Urothelium cell line (cell line): ENCODE results near the gene RALGPS2.
"Not testable (repeated sequence)": the region's sequence is repeated elsewhere in the genome, so short reads cannot be mapped to it uniquely, and the experiment has no call there.

ENCODE experiments used
- DNase-seq: peaks from one replicate; pipeline ENCODE4 v3.0.0; 2011; ENCODE audit warnings: low spot score, mixed read lengths
- FAIRE-seq: peaks from 2 replicates; lab custom pipeline; 2011; peaks lifted over from hg19 to GRCh38; lab: Jason Lieb, UNC

Gene RALGPS2

GRCh38 chr1:178774263-178774662 lies 49.2 kb downstream of the RALGPS2 start:
- no peak for DNase-seq
- FAIRE-seq = no peak

- no peak for DNase-seq
- FAIRE-seq = no peak
These were observed 51.5 kb downstream of the RALGPS2 start for GRCh38 chr1:178776553-178776952.

- FAIRE-seq = no peak
- DNase-seq = no peak
These were observed 56.7 kb downstream of the RALGPS2 start for GRCh38 chr1:178781533-178782330.

GRCh38 chr1:178784131-178784536 lies 59.1 kb downstream of the RALGPS2 start:
- DNase-seq = no peak
- no peak for FAIRE-seq

GRCh38 chr1:178792394-178792793 lies 67.3 kb downstream of the RALGPS2 start:
- DNase-seq (no peak), FAIRE-seq (no peak)

GRCh38 chr1:178796013-178796412 lies 71.0 kb downstream of the RALGPS2 start:
- DNase-seq = no peak

GRCh38 chr1:178797590-178797989 lies 72.5 kb downstream of the RALGPS2 start:
- no peak for DNase-seq
- no peak for FAIRE-seq

More at GRCh38 chr1:178796013-178796412, 71.0 kb downstream of the RALGPS2 start:
- FAIRE-seq = no peak

- DNase-seq (no peak), FAIRE-seq (peak; percentile 77)
These were observed 73.3 kb downstream of the RALGPS2 start for GRCh38 chr1:178798232-178798861.

GRCh38 chr1:178802873-178803272 lies 77.8 kb downstream of the RALGPS2 start:
- no peak for FAIRE-seq

GRCh38 chr1:178806665-178807300 lies 81.7 kb downstream of the RALGPS2 start:
- DNase-seq = no peak
- FAIRE-seq = no peak

More at GRCh38 chr1:178802873-178803272, 77.8 kb downstream of the RALGPS2 start:
- no peak for DNase-seq

GRCh38 chr1:178808529-178808928 lies 83.5 kb downstream of the RALGPS2 start:
- DNase-seq (no peak), FAIRE-seq (no peak)

- FAIRE-seq = no peak
- no peak for DNase-seq
These were observed 85.5 kb downstream of the RALGPS2 start for GRCh38 chr1:178810585-178810984.

GRCh38 chr1:178818416-178818815 lies 93.4 kb downstream of the RALGPS2 start:
- FAIRE-seq (no peak), DNase-seq (no peak)

GRCh38 chr1:178819123-178819522 lies 94.1 kb downstream of the RALGPS2 start:
- FAIRE-seq = no peak
- DNase-seq = peak; percentile 8

- no peak for DNase-seq
- no peak for FAIRE-seq
These were observed 96.3 kb downstream of the RALGPS2 start for GRCh38 chr1:178821134-178821866.

GRCh38 chr1:178825167-178825566 lies 100.1 kb downstream of the RALGPS2 start:
- FAIRE-seq = no peak

GRCh38 chr1:178844436-178844835 lies 119.4 kb downstream of the RALGPS2 start:
- FAIRE-seq (no peak), DNase-seq (no peak)

More at GRCh38 chr1:178825167-178825566, 100.1 kb downstream of the RALGPS2 start:
- no peak for DNase-seq

- FAIRE-seq (no peak), DNase-seq (no peak)
These were observed 121.3 kb downstream of the RALGPS2 start for GRCh38 chr1:178846306-178846705.

GRCh38 chr1:178847396-178847849 lies 122.4 kb downstream of the RALGPS2 start:
- FAIRE-seq (no peak), DNase-seq (peak; percentile 11)

GRCh38 chr1:178847919-178848318 lies 122.9 kb downstream of the RALGPS2 start:
- FAIRE-seq, DNase-seq: not testable (repeated sequence)

GRCh38 chr1:178849918-178850317 lies 124.9 kb downstream of the RALGPS2 start:
- FAIRE-seq (no peak), DNase-seq (no peak)
